ENCODE data around the gene SLITRK1.

SLITRK1 gene

GRCh38 chr13:83865161-83866137 lies 16.8 kb downstream of the SLITRK1 start:
- TF ChIP-seq, protein P1, sequence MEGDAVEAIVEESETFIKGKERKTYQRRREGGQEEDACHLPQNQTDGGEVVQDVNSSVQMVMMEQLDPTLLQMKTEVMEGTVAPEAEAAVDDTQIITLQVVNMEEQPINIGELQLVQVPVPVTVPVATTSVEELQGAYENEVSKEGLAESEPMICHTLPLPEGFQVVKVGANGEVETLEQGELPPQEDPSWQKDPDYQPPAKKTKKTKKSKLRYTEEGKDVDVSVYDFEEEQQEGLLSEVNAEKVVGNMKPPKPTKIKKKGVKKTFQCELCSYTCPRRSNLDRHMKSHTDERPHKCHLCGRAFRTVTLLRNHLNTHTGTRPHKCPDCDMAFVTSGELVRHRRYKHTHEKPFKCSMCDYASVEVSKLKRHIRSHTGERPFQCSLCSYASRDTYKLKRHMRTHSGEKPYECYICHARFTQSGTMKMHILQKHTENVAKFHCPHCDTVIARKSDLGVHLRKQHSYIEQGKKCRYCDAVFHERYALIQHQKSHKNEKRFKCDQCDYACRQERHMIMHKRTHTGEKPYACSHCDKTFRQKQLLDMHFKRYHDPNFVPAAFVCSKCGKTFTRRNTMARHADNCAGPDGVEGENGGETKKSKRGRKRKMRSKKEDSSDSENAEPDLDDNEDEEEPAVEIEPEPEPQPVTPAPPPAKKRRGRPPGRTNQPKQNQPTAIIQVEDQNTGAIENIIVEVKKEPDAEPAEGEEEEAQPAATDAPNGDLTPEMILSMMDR (IDR thresholded peaks at IDR 0.05; ENCODE audit: insufficient read depth, low read depth, low read length, missing control alignments): no peak
- no peak for DNase-seq (ENCODE audit: low read depth)
- no peak overlapping the region for H3K4me3 ChIP-seq (ENCODE audit: low read length)

- TF ChIP-seq, protein P1 (IDR thresholded peaks at IDR 0.05; ENCODE audit: insufficient read depth, low read depth, low read length, missing control alignments): no peak
- no peak overlapping the region for H3K4me3 ChIP-seq (ENCODE audit: low read length)
These were observed 28.5 kb downstream of the SLITRK1 start for GRCh38 chr13:83853771-83854170.

GRCh38 chr13:83845106-83845505 lies 37.2 kb downstream of the SLITRK1 start:
- DNase-seq (ENCODE audit: low read depth): no peak
- TF ChIP-seq, protein P1 (IDR thresholded peaks at IDR 0.05; ENCODE audit: insufficient read depth, low read depth, low read length, missing control alignments): no peak
- no peak overlapping the region for H3K4me3 ChIP-seq (ENCODE audit: low read length)

More at GRCh38 chr13:83853771-83854170, 28.5 kb downstream of the SLITRK1 start:
- peak; percentile 81 for DNase-seq (ENCODE audit: low read depth)

- TF ChIP-seq, protein P1 (IDR thresholded peaks at IDR 0.05; ENCODE audit: insufficient read depth, low read depth, low read length, missing control alignments): no peak
- no peak overlapping the region for H3K4me3 ChIP-seq (ENCODE audit: low read length)
- DNase-seq (ENCODE audit: low read depth): no peak
These were observed 43.1 kb downstream of the SLITRK1 start for GRCh38 chr13:83839146-83839545.

GRCh38 chr13:83831796-83832195 lies 50.5 kb downstream of the SLITRK1 start:
- TF ChIP-seq, protein P1 (IDR thresholded peaks at IDR 0.05; ENCODE audit: insufficient read depth, low read depth, low read length, missing control alignments): no peak
- no peak overlapping the region for H3K4me3 ChIP-seq (ENCODE audit: low read length)
- peak; percentile 77 for DNase-seq (ENCODE audit: low read depth)

DNA sequence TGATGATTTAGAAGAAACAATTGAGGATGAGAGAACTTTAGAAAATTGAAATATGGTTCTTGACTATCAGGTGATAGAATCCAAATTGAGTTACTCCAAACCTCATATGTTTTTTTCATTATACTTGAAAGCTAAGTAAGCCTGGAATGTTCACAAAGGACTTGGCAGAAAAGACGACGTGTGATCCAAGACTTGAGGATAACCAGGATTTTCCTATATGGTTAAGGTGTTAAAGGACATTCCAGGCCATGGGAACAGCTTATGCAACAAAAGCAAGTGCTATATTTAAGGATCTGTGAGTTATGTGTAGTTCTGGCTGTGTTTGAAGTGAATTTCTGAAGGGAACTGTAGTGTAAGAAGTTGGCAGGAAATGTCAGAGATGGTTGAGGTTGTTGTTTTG lies 52.5 kb downstream of the SLITRK1 start:
- no peak for DNase-seq (ENCODE audit: low read depth)
- TF ChIP-seq, protein P1 (IDR thresholded peaks at IDR 0.05; ENCODE audit: insufficient read depth, low read depth, low read length, missing control alignments): no peak
- H3K4me3 ChIP-seq (ENCODE audit: low read length): no peak overlapping the region

Measured in epithelial cell of esophagus (primary cell).